HG03565 (cell line): Measurements from ENCODE around the gene UPK1A.

Experiments used
- ATAC-seq: cut with Tn5 transposase; IDR thresholded peaks from one replicate; pipeline ENCODE4 v1.9.1; 2021; ENCODE audit warnings: mild to moderate bottlenecking, moderate library complexity; ENCODE audit not compliant: unreplicated experiment

Gene UPK1A

DNA sequence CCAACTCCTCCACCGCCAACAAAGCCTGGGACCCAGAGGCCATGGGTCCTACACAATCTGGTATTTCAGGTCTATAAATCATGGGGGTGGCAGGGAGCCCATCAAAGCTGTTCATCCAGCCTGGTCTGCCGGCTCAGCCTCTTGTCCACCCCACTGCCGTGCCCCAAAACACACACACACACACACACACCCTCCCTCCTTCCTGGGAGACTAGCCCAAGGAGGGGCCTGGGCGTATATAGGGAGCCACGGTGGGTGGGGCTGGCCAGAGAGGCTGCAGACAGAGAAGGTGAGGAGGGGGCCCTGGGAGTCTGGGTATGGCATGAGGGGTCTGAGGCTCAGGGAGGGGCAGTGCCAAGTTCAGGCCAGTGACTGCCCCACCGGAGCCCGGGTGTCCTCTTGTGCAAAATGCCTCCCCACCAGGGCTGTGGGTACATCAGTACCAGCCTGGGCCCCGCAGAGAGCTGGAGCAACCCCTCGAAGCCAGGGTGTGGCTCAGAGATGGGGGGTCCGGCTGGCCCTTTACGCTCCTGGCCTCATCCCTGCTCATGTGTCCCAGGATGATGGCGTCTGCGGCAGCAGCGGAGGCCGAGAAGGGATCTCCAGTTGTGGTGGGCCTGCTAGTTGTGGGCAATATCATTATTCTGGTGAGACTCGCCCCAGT lies at the start of gene UPK1A:
TSS of gene UPK1A (plus strand) at position 267 of the 663 bp plus-strand sequence. CDS start at position 563, 296 bp downstream.
- no peak for ATAC-seq

DNA sequence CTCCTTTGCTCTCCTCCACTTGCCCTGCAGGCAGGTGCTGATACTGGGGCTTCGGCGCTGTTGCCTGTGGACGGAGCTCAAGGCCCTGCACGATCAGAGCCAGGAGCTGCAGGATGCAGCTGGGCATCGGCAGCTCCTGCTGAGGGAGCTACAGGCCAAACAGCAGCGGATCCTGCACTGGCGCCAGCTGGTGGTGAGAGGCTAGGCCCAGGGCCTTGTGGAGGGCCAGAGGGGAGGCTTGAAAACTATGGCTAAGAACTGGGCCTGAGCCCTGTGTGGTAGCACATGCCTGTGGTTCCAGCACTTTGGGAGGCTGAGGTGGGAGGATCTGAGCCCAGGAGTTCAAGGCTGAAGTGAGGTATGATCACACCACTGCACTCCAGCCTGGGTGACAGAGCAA lies 47.5 kb upstream of the UPK1A start:
- ATAC-seq: no peak

DNA sequence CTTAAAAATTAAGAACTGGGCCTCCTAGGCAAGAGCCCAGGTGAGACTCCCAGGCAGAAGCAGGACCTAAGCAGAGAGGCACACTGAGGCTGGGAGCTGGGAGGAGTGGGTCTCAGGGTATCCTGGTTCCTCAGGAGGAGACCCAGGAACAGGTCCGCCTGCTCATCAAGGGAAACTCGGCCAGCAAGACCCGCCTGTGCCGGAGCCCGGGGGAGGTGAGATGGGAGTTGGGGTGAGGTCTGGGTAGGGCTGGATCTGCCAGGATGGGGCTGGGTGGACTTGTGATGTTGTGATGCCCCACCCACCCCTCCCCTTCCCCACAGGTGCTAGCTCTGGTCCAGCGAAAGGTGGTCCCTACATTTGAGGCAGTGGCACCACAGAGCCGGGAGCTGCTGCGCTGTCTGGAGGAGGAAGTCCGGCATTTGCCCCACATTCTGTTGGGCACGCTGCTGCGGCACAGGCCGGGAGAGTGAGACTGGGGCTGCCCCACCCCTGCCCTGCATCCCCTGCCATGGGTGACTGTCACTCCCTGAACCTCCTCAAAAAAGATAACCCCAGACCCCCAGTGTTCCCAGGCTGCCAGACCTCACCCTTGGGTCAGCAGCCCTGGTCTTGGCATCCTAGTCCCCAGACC lies 46.9 kb upstream of the UPK1A start:
- ATAC-seq: no peak

DNA sequence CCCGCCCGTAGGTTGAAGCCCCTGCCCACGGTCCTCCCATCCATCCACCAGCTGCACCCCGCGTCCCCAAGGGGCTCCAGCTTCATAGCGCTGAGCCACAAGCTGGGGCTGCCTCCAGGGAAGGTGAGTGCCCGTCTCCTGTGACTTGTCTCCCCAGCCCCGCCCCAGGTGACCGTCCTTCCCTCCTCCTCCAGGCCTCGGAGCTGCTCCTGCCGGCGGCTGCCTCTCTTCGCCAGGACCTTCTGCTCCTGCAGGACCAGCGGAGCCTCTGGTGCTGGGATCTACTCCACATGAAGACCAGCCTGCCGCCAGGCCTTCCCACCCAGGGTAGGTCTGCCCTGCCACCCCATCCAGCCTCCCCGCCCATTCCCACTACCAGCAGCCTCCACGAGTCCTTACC lies 46.3 kb upstream of the UPK1A start:
- ATAC-seq: no peak

DNA sequence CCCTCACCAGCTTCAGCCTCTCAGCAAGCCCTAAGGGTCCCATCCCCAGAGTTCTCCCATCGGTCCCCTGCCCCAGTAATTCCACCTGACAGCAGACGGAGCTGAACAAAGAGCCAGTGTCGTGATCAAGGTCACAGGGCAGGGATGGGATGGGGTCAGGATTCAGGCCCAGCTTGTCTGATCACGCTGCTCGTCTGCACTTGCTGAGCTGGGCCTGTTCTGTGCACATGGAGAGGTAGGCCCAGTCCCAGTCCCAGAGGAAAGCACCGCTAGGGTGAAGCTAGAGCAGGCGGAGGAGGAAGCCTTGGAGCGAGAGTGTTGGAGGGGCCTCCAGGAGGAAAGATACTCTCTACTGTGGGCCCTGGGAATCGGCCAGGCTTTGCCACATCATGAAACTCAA lies 44.6 kb upstream of the UPK1A start:
- ATAC-seq: no peak

DNA sequence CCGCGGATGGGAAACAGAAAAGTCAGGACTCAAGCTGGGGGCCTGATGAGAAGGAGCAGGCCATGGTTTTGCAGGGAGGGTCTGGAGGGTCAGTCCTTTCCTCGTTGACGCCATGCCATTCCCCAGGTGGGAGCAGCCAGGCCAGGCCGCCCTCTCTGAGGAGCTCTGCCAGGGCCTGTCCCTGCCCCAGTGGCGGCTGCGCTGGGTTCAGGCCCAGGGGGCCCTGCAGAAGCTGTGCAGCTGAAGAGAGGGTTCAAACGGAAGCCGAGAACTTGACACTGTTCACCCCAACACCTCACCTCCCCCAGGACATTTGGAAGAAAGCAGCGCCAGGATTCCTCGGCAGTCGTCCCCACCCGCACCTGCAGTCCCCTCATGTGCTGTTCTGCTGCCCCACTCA lies 43.6 kb upstream of the UPK1A start:
- no peak for ATAC-seq

DNA sequence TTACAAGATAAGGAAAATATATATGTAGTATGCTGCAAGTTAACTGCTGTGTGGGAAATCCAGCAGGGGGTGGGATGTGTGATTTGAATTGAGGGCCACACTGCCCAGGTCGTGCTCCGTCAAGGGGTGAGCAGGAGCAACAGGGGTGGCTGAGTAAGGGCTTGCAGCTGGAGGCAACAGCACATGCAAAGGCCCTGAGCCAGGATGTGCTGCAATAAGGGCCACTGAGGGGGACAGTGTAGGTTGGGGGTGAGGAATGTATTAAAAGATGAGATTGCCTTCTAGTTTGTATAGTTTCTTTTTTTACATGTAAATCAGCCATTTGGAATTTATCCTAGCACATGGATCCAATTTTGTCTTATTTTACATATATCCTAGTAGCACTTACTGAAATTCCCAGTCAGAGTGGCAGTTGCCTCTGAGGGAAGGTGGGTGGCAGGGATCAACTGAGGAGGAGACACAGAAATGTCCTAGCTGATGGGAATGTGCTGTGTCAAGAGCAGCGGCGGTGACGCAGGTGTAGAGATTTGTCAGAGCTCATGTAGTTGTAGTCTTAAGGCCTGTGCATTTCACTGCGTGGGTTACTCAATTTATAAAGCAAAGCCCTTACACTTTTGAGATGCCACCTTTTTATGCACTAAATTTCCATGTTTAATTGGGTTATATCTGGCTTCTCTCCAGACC lies 42.8 kb upstream of the UPK1A start:
- no peak for ATAC-seq

DNA sequence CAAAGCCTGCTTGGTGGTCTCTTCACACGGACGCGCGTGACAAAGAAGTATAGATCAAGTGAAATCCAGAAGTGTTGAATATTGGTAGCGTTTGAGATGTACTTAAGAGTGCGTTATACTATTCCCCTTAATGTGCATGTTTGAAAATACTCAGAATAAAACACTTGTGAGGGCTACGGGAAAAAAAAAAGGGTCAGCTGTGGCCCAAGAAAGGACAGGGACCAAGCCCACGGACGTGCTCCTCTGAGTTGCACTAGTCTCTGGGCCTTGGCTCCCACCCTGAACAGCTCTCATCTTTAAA lies 38.1 kb upstream of the UPK1A start:
- ATAC-seq: no peak

DNA sequence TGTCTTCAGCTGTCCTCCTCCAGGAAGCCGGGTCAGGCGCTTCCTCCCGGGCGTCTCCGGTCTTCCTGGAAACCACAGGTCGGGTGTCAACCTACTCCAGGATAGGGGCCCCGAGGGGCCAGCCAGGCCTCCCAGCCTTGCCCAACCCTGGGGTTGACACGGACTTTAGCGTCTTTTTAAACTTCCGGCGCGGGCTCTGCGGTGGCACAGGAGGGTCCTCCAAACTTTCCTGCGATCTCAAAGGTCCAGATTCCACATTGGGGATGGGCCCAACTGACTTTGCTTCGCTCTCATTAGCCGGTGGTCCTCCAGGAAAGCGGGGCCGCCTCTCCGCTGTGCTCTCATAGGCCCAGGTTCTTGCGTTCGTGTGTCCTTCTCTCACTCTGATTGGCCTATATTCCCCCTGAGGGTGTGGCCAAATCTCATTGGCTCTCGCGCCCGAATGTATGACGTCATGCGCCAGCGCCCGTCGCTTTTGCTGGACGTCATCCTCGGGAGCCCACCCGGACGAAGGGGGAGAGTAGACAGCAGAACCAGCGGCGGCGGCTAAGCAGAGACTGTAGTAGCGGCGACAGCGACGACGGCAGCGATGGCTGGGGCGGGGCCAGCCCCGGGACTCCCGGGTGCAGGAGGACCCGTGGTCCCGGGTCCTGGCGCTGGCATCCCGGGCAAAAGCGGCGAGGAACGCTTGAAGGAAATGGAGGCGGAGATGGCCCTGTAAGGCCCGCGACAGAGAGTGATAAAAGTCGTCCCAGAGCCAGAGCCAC lies 37.6 kb upstream of the UPK1A start, which contains the start of gene RBM42:
TSS of gene RBM42 (plus strand) at position 472 of the 767 bp plus-strand sequence. CDS start at position 590, 118 bp downstream.
- peak; percentile 91 for ATAC-seq

DNA sequence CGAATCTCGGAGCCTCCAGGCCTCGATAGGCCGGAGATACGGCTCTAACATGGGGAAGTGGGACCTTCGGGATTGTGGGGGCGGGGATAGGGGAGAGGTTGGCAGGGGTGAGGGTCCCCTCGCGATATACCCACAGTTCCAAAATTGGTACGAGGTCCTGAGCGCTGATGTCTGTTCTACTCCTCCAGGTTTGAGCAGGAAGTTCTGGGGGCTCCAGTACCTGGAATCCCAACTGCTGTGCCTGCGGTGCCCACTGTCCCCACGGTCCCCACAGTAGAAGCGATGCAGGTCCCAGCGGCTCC lies 37.0 kb upstream of the UPK1A start:
- no peak for ATAC-seq

DNA sequence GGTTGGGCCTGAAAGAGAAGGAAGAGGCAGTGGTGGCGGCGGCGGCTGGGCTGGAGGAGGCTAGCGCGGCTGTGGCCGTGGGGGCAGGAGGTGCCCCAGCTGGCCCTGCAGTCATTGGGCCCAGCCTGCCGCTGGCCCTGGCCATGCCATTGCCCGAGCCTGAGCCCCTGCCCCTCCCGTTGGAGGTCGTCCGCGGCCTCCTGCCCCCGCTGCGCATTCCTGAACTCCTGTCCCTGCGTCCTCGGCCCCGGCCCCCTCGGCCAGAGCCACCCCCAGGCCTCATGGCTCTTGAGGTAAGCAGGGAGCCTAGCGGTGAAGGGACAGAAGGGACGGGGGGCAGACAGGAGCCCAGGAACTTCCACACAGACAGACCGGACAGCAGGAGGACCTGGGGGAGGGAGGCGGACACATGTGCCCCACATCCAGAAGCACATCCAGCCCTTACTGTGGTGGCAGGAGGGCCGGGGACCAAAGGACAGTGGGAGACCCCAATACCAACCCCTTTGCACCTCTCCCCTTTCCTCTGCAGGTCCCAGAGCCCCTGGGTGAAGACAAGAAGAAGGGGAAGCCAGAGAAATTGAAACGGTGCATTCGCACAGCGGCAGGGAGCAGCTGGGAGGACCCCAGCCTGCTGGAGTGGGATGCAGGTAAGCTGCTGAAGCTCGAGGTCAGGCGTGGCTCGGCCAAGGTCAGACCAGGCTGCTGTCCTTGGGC lies 32.4 kb upstream of the UPK1A start:
- no peak for ATAC-seq

DNA sequence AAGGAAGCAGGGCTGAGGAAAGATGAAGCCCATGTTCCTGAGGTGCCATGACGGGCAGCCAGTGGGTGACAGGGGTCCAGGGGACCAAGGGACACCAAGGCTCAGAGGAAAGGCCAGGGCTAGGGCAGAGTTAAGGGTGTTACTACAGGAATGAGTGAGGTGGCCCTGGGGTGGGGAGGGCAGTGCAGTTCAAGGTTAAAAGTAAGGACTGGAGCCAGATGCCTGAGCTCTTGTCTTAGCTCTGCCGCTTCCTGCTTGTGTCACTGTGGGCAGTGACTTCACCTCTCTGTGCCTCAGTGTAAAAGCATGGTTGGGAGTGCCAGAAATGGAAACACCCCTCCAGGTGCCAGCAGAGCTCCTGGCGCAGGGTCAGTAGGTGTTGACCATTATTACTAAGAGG lies 29.7 kb upstream of the UPK1A start:
- ATAC-seq: no peak

DNA sequence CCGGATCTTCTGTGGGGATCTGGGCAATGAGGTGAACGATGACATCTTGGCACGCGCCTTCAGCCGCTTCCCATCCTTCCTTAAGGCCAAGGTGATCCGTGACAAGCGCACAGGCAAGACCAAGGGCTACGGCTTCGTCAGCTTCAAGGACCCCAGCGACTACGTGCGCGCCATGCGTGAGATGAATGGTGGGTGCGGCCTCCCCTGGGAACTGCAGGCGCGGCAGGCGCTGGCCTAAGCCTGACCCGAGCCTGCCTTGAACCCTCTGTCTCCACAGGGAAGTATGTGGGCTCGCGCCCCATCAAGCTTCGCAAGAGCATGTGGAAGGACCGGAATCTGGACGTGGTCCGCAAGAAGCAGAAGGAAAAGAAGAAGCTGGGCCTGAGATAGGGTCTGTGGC lies 29.2 kb upstream of the UPK1A start:
- no peak for ATAC-seq

DNA sequence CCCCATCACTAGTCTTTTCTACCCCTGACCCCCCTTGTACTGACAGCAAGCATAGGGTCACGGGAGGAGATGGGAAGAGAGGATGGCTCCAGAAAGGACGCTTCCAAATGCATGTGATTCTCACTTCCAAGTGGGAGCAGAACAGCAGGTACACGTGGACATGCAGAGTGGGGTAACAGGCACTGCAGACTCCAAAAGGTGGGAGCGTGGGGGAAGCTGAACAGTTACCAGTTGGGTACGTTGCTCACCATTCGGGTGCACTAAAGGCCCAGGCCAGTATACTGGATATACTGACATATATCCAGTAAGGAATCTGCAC lies 27.0 kb upstream of the UPK1A start:
- no peak for ATAC-seq

DNA sequence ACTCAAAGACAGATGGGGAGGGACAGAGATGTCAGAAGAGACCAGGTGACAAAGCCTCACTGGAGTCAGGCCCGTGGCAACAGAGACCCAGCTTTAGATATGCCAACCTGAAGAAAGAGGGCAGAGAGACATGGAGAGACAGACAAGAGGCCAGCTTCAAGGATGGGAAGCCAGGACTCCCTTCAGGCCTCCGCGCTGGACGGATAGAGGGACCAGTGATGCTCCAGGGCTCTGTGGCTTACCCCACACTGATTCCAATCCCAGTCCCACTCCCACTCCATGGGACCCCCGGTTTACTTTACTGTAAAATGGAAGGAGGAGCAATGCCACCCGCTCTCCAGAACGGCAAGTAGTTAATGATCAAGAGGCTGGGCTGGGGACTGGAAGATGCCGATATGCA lies 26.5 kb upstream of the UPK1A start:
- ATAC-seq: no peak

DNA sequence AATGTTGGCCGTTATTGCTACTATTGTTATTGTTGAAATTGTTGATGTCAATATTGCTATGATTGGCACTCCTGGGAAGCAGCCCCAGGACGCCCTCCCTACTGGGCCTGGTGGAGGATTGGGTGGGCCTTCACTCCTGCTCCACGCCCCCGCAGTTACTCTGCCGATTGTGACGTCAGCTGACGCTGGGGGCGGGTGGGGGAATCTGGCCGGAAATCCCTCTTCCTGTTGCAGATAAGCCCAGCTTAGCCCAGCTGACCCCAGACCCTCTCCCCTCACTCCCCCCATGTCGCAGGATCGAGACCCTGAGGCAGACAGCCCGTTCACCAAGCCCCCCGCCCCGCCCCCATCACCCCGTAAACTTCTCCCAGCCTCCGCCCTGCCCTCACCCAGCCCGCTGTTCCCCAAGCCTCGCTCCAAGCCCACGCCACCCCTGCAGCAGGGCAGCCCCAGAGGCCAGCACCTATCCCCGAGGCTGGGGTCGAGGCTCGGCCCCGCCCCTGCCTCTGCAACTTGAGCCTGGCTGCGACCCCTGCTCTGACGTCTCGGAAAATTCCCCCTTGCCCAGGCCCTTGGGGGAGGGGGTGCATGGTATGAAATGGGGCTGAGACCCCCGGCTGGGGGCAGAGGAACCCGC lies 24.7 kb upstream of the UPK1A start, which contains the start of gene ETV2:
TSS of gene ETV2 (plus strand) at position 231 of the 637 bp plus-strand sequence. CDS start 716 bp downstream, outside the sequence.
- no peak for ATAC-seq

DNA sequence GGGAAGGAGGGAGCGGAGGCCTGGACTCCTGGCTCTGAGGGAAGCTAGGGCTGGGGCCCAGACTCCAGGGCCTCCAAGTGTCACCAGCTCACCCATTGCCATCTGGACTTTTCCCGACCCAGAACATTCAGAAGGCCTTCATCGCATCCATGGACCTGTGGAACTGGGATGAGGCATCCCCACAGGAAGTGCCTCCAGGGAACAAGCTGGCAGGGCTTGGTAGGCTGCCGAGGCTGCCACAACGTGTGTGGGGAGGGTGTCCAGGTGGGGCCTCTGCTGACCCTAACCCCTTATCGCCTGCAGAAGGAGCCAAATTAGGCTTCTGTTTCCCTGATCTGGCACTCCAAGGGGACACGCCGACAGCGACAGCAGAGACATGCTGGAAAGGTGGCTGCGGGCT lies 24.0 kb upstream of the UPK1A start:
- no peak for ATAC-seq

DNA sequence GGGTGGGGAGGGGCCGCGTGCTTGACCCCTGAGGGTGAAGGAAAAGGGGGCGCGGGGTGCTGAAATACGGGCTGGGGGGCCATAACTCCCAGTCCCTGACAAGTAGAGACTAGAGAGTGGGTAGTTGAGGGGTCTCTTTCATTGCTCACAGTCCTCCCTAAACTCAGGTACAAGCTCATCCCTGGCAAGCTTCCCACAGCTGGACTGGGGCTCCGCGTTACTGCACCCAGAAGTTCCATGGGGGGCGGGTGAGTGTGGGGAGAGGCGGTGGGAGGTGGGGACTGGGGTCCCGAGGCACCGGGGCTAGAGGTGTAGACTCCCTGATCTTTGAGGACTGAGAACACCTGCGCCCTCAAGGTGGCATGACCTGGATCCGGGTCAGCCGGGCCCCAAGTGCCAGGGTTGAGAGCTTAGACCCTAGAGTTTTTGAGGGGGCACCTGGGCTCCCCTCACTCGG lies 23.5 kb upstream of the UPK1A start:
- ATAC-seq: no peak

DNA sequence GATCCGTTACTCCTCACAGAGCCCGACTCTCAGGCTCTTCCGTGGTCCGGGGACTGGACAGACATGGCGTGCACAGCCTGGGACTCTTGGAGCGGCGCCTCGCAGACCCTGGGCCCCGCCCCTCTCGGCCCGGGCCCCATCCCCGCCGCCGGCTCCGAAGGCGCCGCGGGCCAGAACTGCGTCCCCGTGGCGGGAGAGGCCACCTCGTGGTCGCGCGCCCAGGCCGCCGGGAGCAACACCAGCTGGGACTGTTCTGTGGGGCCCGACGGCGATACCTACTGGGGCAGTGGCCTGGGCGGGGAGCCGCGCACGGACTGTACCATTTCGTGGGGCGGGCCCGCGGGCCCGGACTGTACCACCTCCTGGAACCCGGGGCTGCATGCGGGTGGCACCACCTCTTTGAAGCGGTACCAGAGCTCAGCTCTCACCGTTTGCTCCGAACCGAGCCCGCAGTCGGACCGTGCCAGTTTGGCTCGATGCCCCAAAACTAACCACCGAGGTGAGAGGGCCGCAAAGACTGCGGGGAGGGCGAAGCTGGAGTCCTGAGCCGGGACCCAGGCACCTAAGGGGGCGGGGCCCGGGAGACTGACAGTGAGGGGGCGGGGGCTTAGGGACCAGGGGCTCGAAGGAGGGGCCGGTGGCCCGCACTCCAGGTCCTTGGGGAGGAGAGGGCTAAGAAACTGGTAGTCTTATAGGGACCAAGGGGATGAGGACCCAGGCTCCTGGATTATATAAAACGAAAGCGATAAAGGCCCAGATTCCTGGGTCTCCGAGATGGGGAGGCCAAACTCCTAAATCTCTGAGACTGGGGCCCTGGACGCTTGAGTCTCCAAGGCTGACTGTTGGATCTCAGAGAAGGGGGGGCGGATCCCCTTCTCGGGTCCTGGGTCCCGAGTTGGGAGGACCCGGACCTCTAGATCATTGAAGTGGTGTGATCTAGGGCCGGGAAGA lies 22.8 kb upstream of the UPK1A start:
- no peak for ATAC-seq
